ENCODE data around the gene C19orf81.

C19orf81 gene

DNA sequence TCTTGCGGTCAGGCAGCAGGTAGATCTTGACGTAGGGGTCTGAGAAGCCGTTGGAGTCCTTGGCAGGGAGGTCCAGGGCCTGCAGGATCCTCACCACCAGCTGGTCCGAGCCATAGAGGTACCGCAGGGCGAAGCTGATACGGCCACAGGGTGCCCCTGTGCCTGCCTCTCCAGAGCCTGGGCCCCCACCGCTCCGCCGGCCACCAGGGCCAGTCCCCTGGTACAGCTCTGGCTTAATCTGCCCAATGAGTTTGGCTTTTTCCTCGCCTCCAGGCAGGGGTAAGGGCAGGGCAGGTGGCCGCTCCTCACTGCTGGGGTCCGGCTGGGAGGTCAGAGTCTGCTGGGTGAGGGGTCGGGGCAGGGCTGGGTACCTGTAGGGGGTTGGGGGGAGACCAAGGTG is 19.4 kb upstream of the C19orf81 start:
- no peak for DNase-seq (ENCODE audit: low read depth)

GRCh38 chr19:50632151-50632835 is 17.0 kb upstream of the C19orf81 start:
- DNase-seq (ENCODE audit: low read depth) = no peak

DNA sequence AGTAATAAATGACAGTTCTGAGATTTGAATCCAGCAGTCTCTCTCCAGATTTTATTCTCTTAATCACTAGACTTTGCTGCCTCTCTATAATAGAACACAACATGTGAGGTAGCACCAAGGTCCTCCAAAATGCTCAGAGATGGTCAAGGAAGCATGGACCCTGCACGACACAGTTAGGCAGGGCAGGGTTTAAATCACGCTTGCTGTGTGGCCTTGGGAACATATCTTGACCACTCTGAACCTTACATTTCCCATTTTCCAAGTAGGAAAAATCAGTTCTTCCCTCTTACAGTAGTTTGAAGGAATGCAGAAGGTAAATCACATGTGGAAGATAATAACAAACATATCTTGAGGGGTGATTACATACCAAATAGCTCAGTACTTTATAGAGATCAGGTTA is 15.9 kb upstream of the C19orf81 start:
- no peak for DNase-seq (ENCODE audit: low read depth)

DNA sequence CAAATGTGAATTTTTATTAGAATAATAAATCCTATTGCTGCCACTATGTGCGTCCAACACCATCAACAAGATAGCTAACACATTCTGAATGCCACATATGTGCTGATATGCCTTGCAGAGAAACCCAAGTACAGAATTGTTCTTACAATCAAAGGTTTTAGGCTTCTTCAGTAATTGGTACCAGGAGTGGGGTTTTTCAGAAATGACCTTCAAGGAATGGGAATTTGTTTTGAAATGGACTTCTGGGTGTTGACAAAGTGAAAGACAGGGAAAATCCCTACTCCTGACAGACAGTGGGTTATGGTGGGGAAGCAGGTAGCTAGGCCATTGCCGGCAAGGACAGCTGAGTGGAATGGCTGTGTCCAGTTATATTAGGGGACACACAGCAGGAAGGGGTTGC is 15.3 kb upstream of the C19orf81 start:
- DNase-seq (ENCODE audit: low read depth) = no peak

GRCh38 chr19:50636317-50637085 is 12.7 kb upstream of the C19orf81 start:
- no peak for DNase-seq (ENCODE audit: low read depth)

DNA sequence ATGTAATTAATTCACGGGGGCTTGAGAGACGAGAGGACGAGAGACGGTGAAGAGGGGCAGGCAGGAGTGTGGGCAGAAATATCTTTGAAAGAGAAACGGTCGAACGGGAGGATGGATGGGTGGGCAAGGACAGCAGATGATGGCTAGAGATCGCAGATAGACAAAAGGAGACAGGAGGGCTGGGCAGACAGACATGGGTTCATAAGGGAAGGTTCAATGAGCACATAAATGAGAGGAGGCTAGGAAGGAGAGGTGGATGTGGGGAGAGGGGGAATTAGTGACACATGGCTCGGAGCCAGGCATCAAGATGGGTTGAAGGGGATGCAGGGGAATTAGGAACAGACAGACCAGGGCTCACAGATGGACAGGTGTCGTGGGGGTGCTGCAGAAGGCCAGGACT is 10.6 kb upstream of the C19orf81 start:
- no peak for DNase-seq (ENCODE audit: low read depth)

- peak; percentile 56 for DNase-seq (ENCODE audit: low read depth)
Measured at GRCh38 chr19:50639121-50640112, 9.8 kb upstream of the C19orf81 start, which contains the start of gene SYT3. Gene SYT3 (minus strand): TSS chr19:50639881. CDS start chr19:50637411, 2,470 bp downstream.

DNA sequence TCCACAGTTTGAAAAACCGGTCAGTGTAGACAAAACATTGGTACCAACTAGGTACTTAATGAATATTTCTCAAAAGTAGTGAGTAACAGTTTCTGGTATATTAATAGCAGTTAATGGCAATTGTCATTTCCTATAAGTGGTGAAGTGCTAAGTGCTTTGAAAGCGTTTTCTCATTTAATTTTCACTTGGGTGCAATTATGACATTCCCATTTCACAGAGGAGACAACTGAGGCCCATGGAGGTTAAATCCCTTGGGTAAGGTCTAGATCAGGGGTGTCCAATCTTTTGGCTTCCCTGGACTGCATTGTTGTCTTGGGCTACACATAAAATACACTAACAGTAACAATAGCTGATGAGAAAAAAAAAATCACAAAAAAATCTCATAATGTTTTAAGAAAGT is 8.9 kb upstream of the C19orf81 start:
- no peak for DNase-seq (ENCODE audit: low read depth)

DNA sequence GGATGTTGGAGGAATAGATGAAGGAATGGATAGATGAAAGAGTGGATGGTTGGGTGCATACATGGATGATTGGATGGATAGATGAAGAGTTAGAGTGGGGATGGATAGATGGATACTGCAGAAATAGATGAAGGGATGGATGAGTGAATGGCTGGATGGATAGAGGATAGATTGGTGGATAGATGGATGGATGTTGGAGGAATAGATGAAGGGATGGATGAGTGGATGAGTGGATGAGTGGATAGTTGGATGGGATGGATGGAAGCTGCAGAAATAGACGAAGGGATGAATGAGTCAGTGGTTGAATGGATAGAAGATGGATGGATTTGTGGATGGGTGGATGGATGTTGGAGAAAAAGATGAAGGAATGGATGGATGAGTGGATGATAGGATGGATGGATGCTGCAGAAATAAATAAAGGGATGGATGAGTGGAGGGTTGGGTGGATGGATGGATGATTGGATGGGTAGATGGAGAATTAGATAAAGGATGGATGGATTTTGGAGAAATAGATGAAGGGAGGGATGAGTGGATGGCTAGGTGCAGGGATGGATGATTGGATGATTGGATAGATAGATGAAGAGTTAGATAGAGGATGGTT is 4.8 kb upstream of the C19orf81 start:
- DNase-seq (ENCODE audit: low read depth) = no peak

DNA sequence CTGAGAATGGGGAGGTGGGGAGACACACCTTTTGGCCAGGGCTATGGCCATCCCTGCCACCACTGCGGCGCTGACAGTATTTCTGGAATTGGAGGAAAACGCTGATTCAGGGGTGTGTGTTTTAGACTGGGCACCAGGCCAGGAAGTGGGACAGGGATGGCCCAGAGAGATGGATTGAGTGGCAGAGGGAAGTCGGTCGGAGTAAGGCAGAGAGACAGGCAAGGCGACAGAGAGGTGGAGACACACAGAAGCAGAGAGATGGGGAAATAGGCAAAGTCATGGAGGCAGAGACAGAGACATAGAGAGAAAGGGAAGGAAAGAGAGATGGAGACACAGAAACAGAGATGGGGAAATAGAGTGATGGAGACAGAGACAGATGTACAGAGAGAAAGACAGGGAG is 4.1 kb upstream of the C19orf81 start:
- no peak for DNase-seq (ENCODE audit: low read depth)

- peak; percentile 81 for DNase-seq (ENCODE audit: low read depth)
Measured at GRCh38 chr19:50646074-50646807, 3.0 kb upstream of the C19orf81 start.

DNA sequence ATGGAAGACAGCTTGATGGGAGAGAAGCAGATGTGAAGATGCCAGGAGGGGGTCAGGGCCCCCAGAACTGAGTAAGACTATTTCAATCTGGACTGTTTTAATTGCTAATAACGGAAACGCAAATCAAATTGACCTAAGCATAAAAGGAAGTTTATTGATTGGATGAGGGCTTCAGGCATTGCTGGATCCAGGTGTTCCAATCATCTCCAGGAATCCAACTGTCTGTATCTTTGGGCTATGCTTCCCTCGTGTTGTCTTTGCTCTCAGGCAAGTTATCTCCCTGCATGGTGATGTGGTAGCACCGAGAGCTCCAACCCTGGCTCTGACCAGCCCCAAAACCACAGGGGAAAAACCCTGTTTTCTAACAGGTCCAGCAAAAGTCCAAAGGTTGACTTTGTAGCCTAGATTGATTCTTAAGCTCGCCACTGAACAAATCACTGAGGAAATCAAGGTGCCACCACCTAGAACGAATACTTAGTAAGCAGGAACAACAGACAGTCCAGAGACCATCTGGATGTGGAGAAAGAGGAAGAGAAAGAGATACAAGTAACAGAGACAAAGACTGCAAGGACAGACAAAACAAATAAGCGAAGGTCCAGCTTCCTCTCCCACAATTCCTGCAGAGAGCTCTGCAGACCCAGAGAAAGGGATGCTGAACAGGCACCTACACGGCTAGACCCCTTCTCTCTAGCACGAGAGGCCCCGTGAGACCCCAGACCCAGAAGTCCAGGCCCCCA is 1.2 kb upstream of the C19orf81 start:
- no peak for DNase-seq (ENCODE audit: low read depth)

GRCh38 chr19:50648659-50649058 is 586 bp upstream of the C19orf81 start:
- DNase-seq (ENCODE audit: low read depth) = no peak

DNA sequence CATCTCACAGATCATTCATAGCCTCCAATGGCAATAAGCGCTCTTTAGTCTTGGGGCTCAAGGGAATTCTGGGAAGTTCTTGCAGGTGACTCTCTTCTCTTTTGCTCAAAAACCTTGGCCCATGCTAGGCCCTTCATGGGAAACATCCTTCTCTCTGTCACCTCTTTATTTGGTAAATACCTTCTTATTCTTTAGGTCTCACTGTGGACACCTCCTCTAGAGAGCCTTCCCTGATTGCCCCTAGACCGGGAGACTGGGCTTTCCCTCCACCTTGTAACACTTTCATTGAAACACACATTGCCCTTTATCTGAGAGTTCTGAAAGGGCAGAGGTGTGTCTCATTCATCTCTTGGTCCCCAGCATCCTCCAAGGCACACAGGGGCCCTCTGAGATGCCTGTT is 1.9 kb downstream of the C19orf81 start:
- DNase-seq (ENCODE audit: low read depth) = no peak

DNA sequence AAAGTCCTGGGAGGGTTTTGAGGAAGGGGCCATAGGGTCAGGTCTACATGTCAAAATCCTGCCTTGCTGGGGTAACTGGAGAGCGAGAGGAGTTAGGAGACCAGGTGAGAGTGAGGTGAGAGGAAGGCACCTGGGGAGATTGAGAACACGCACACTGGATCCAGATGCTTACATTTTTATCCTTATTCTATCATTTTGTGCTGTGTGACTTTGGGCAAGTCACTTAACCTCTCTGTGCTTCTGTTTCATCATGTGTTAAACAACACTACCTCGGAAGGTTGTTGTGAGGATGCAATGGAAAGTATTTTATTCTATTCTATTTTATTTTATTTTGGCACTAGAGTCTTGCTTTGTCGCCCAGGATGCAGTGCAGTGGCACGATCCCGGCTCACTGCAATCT is 3.5 kb downstream of the C19orf81 start:
- DNase-seq (ENCODE audit: low read depth) = no peak

DNA sequence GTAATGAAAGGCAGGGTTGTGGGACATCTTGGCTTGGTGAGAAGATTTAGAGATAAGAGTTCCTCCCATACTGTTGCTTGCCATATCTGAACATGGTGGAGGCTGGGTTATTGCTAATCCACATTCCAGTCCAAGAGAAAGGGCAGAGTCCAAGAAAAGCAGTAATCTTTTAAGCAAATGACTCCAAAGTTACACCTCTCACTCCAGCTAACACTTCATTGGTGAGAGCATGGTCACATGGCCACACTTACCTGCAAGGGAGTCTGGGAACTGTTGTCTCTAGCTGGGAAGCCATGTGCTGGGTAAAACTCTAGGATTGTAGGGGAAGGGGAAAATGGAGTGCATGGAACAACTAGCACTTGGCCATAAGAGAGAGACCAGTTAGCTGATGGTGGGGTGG is 5.6 kb downstream of the C19orf81 start:
- no peak for DNase-seq (ENCODE audit: low read depth)

DNA sequence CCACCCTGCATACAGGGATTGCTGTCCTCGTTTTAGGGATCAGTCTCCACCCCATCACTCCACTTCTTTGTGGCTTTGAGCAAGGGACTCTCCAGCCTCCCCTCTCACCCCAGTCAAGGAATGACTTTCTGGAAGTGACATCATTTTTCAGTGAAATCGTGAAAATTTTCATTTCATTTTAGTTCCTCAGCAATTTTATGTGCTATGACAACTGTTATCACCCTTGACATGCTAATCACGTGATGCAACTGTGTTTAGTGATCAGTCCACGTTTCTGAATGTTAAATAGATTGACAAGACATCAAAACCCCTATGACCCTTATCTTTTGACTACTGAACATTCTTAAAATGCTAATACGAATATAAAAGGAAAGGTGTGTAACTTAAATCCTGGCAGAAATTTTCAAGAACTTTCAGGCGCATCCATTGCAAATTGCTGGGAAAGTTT is 8.0 kb downstream of the C19orf81 start:
- no peak for DNase-seq (ENCODE audit: low read depth)

DNA sequence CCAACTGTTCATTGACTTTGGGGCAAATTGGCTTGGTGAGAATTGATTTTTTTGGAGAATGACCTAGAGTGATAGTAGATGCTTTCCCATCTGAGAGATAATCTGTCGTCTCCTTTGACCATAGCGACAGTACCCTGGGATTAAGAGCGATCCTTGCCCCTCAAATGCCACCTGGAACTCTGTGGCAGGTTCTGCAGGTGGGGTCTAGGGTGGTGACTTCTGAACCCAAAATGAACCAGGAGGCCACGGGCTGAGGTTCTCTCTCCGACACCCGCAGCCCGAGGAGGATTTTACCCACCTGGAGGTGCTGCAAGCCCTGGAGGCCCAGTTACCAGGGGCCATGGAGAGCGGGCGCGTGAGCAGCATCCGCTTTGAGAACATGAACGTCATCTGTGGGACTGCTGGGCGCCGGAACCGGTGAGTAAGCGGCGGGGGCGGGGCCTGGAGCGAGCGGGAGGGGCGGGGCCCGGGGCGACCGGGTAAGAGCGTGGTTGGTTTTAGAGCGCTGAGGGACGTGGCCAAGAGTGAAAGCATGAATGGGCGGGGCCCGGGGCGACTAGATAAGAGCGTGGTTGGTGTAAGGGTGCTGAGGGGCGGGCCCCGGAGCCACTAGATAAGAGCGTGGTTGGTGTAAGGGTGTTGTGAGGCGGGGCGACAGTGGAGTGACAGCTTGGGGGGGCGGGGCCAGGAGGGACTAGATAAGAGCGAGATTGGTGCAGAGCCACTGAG is 8.6 kb downstream of the C19orf81 start:
- DNase-seq (ENCODE audit: low read depth) = peak; percentile 100

DNA sequence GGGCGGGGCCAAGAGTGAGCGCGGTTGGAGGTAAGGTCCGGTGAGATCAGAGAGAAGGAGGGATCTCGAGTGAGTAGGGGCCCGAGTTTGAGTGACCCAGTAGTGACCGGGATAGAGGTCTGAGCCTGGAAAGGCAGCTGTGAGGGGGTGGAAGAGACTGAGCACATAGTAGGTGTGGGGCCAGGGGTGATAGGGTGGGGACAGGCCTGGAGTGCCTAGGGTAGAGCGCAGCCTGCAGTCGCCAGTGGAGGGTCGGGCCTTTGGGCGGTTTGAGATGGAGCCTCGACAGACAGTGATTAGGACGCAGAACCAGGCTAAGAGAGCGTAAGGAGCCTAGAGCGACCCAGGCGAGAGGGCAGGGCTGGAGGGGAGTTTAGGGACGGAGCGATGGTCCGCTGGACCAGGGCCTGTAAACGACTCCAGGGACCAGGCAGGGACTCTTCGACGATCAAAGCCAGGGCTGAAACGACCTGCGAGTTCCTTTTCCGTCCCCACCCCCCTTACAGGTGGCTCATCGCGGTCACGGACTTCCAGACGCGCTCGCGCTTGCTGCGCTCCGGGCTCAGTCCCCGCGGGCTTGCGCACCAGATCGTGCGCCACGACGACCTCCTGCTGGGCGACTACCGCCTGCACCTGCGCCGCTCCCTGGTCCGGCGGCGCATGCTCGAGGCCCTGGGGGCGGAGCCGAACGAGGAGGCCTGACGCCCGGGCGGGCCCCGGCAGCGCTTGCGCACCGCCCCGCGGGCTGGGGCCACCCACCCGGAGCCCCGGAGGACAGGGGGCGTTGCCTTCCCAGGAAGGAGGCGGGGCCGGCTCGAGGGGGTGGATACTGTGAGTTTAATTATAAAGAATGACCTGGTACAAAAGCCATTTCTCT is 9.4 kb downstream of the C19orf81 start:
- DNase-seq (ENCODE audit: low read depth) = peak; percentile 84
